HL-60 (cell line): ENCODE measurements around the gene TNRC6A.

Experiments used
- DNase-seq, 2 experiments: peaks; one replicate each; pipeline ENCODE4 v3.0.0-alpha.2; 2010 to 2020; ENCODE audit warnings: low read depth in 1 of 2, low spot score in 1 of 2
- H3K27ac ChIP-seq: fragments of 250-450 bp; sonication (Bioruptor Pico); replicated peaks from 2 replicates; pipeline ENCODE4 v1.5.1; 2020; ENCODE audit warnings: mild to moderate bottlenecking, moderate library complexity
- H3K27me3 ChIP-seq: fragments of 250-450 bp; sonication (Bioruptor Pico); 2 replicates; pipeline ENCODE4 v1.5.1; 2021; ENCODE audit warnings: mild to moderate bottlenecking, moderate library complexity; ENCODE audit not compliant: insufficient read depth, poor library complexity, severe bottlenecking
- H3K4me3 ChIP-seq: replicated peaks from 2 replicates; pipeline ENCODE4 v1.5.1; 2011; ENCODE audit warnings: mild to moderate bottlenecking, control low read depth, low read length; ENCODE audit not compliant: insufficient read depth
- GABPA ChIP-seq: IDR thresholded peaks from 2 replicates; pipeline ENCODE4 v1.6.1; 2012; ENCODE audit warnings: low read depth
- POLR2AphosphoS5 ChIP-seq: IDR thresholded peaks from 2 replicates; pipeline ENCODE4 v1.6.1; 2012; ENCODE audit warnings: low read depth
- REST ChIP-seq: IDR thresholded peaks from 2 replicates; pipeline ENCODE4 v1.6.1; 2012; ENCODE audit warnings: low read depth; ENCODE audit not compliant: insufficient replicate concordance
- SPI1 ChIP-seq: IDR thresholded peaks from 2 replicates; pipeline ENCODE4 v1.6.1; 2012; ENCODE audit warnings: low read depth, mild to moderate bottlenecking, borderline replicate concordance
- TF ChIP-seq, protein P1 (sequence below): IDR thresholded peaks from one replicate; pipeline ENCODE4 v1.5.1; 2011; ENCODE audit warnings: low read length, control low read depth, inconsistent platforms; ENCODE audit not compliant: insufficient read depth

Gene TNRC6A

DNA sequence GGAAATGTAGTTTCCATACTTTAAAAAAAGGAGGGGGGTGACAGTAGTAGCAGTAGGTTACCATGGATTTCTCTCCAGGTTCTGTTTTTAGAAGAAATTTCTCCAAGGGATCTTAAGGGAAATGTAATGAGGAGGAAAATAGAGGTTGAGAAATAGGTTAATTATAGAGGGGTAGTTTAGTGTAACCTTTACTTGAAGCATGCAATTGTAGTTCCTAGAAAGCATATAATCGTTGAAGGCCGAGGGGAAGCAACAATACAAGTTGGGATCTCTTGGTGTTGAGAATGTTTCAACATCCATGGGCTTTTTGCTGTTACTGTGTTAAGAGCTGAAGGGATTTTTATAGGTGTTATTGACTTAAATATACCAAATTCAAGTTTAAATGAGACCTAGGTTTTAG is 25.1 kb downstream of the TNRC6A start:
- no peak overlapping the region for H3K27ac ChIP-seq
- no peak overlapping the region for H3K4me3 ChIP-seq
- no peaks in the 10 kb centered on the region for H3K27me3 ChIP-seq
- TF ChIP-seq SPI1: no peak
- no peak for TF ChIP-seq POLR2AphosphoS5
- TF ChIP-seq GABPA: no peak
- TF ChIP-seq REST: no peak
- TF ChIP-seq, protein P1, sequence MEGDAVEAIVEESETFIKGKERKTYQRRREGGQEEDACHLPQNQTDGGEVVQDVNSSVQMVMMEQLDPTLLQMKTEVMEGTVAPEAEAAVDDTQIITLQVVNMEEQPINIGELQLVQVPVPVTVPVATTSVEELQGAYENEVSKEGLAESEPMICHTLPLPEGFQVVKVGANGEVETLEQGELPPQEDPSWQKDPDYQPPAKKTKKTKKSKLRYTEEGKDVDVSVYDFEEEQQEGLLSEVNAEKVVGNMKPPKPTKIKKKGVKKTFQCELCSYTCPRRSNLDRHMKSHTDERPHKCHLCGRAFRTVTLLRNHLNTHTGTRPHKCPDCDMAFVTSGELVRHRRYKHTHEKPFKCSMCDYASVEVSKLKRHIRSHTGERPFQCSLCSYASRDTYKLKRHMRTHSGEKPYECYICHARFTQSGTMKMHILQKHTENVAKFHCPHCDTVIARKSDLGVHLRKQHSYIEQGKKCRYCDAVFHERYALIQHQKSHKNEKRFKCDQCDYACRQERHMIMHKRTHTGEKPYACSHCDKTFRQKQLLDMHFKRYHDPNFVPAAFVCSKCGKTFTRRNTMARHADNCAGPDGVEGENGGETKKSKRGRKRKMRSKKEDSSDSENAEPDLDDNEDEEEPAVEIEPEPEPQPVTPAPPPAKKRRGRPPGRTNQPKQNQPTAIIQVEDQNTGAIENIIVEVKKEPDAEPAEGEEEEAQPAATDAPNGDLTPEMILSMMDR: no peak
- no peak for DNase-seq

GRCh38 chr16:24755201-24755874 is 25.9 kb downstream of the TNRC6A start:
- H3K27me3 ChIP-seq: no peaks in the 10 kb centered on the region
- no peak for DNase-seq
- H3K27ac ChIP-seq: no peak overlapping the region
- TF ChIP-seq POLR2AphosphoS5: no peak
- H3K4me3 ChIP-seq: no peak overlapping the region

DNA sequence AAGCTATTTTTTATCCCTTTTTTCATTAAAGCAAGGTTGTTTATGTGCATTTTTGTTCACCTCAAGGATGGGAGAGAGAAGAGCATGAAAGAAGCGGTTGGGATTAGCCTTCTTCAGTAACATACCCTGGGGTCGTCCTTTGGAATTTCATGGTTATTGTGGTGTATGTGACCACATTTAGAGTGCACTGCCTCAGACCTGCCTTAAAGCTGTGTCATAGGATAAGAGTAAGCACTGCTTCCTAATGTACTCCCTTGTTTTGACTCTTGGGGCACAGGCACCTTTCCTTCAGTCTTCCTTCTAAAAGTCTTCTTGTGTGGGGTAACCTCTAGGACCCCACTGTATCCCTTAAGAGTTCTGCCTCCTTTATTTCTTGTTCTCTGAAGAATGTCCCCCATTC is 28.9 kb downstream of the TNRC6A start:
- DNase-seq: no peak
- no peak overlapping the region for H3K4me3 ChIP-seq
- H3K27me3 ChIP-seq: no peaks in the 10 kb centered on the region
- TF ChIP-seq REST (no peak), POLR2AphosphoS5 (no peak), SPI1 (no peak), GABPA (no peak)
- TF ChIP-seq, protein P1: no peak
- H3K27ac ChIP-seq: no peak overlapping the region

- Histone ChIP-seq H3K27me3 (no peaks in the 10 kb centered on the region), H3K4me3 (no peak overlapping the region), H3K27ac (no peak overlapping the region)
- DNase-seq: no peak
- no peak for TF ChIP-seq POLR2AphosphoS5
- TF ChIP-seq GABPA: no peak
- TF ChIP-seq, protein P1: no peak
- TF ChIP-seq SPI1: no peak
- no peak for TF ChIP-seq REST
Observed at GRCh38 chr16:24759006-24759405, 29.6 kb downstream of the TNRC6A start.
